ENCODE data around the gene MACROD2. TPM values are rescaled to one million over a fixed set of nuclear protein-coding genes. Genes with fewer than 3 reads are reported as not detected.
"Not testable (repeated sequence)": the region's sequence is repeated elsewhere in the genome, so short reads cannot be mapped to it uniquely, and the experiment has no call there.

MACROD2 gene
- polyA plus RNA-seq, 3 donors, result 12.8 to 13.4 (median 13.2) TPM

DNA sequence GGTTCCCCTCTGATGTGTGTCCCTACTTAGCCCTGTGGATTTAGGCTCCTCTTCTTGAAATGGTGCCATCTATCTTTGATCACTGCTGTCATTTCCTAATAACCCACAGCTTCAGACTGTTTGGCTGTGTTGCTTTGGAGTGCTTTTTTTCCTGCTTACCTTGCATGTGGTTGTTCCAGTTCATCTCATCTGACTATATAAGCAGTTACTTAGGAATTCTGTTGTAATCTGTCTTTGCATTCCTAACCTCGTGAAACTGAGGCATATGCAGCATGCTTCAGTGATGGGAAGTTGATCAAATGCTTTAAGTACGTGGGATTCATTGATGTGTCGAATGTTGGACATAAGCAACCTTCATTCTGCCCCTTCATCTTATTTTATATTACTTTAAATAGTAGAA lies 457.9 kb downstream of the MACROD2 start:
- DNase-seq, result no peak

DNA sequence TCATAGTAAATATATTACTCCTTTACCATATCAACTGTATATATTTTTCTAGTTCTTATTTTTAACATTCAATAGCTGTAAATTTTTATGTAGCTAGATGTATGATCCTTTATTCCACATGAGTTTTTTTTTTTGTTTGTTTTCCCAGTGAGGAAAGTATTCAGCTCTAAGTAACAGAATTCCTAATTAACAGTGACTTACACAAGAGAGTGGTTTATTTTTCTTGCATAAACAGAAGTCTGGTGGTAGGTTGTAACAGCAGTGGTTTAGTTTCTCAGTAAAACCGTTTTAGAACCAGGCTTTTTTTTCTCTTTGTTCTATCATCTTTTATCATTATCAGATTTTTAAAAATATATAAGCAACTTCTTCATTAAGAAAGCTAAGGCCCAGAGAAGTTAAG lies 459.0 kb downstream of the MACROD2 start:
- DNase-seq, result no peak

DNA sequence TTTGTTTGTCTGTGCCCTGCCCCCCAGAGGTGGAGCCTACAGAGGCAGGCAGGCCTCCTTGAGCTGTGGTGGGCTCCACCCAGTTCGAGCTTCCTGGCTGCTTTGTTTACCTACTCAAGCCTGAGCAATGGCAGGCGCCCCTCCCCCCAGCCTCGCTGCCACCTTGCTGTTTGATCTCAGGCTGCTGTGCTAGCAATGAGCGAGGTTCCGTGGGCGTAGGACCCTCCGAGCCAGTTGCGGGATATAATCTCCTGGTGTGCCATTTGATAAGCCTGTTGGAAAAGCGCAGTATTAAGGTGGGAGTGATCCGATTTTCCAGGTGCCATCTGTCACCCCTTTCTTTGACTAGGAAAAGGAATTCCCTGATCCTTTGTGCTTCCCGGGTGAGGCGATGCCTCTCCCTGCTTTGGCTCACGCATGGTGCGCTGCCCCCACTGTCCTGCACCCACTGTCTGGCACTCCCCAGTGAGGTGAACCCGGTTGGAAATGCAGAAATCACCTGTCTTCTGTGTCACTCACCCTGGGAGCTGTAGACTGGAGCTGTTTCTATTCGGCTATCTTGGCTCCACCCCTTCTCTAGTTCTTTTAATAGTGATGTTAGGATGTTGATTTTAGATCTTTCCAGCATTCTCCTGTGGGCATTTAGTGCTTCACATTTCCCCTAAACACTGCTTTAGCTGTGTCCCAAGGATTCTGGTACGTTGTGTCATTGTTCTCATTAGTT lies 471.9 kb downstream of the MACROD2 start:
- DNase-seq, result not testable (repeated sequence)

DNA sequence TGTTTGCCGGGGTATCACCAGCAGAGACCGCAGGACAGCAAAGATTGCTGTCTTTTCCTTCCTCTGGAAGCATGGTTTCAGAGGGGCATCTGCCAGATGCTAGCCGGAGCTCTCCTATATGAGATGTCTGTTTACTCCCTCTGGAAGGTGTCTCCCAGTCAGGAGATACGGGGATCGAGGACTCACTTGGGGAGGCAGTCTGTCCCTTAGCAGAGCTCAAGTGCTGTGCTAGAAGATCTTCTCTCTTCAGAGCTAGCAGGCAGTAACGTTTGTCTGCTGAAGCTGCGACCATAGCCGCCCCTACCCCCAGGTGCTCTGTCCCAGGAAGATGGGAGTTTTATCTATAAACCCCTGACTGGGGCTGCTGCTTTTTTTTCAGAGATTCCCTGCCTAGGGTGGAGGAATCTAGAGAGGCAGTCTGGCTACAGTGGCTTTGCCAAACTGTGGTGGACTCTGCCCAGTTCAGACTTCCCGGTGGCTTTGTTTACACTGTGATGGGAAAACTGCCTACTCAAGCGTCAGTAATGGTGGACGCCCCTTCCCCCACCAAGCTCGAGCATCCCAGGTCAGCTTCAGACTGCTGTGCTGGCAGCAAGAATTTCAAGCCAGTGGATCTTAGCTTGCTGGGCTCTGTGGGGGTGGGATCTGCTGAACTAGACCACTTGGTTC lies 475.0 kb downstream of the MACROD2 start:
- DNase-seq, result no peak

DNA sequence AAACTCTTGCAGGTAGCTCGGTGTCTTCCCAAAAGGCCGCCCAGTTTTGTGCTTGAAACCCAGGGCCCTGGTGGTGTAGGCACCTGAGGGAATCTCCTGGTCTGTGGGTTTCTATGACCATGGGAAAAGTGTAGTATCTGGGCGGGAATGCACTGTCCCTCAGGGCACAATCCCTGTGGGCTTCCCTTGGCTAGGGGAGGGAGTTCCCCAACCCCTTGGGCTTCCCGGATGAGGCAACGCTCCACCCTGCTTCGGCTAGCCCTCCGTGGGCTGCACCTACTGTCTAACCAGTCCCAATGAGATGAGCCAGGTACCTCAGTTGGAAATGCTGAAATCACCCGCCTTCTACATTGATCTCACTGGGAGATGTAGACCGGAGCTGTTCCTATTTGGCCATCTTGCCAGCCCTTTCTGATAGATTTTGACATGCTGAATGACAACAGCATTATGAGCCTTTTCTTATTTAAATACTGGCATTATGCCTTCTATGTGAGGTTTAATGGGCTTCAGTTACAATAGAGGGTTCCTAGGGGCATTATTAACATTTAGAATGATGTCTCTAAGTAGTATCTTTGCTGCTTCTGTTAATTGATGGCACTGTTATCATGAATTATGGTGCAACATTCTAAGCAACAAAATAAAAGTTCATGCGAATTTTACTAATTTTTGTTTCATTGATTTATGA lies 475.8 kb downstream of the MACROD2 start:
- DNase-seq, result no peak

DNA sequence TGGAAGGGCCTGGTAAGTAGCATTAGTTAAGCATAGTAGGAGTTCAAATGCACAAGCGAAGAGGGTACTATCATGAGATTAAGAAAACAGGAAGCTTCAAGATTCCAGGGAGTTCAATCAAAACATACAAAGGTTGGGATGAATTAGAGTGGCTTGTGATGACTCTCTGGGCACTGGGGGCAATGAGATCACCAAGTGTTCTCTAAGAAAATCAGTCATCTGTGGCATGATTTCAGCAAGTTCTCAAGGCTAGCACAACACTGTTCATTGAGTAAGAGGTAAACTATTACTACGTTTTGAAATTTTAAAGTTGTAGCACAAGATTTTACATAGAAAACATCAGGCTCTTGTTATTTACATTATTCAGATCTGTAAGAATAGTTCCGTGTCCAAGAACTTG lies 481.8 kb downstream of the MACROD2 start:
- DNase-seq, result no peak

DNA sequence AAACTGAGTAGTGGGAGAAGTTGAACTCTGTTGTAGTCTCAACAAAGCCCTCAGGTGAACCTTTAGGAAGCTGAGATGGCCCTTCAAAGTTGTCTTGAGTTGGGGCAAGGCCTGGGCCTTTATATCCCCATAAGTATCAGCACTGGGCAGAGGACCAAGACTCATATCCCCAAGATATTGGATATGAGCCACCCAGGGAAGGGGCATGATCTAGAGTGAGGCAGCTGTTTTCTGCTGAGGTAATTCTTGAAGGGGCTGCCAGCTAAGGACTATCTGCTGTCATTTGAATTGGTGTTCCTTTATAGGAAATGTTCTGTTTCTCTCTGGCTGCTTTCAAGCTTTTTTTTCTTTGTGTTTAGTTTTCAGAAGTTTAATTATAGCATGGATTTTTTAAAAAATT lies 482.8 kb downstream of the MACROD2 start:
- no peak for DNase-seq

DNA sequence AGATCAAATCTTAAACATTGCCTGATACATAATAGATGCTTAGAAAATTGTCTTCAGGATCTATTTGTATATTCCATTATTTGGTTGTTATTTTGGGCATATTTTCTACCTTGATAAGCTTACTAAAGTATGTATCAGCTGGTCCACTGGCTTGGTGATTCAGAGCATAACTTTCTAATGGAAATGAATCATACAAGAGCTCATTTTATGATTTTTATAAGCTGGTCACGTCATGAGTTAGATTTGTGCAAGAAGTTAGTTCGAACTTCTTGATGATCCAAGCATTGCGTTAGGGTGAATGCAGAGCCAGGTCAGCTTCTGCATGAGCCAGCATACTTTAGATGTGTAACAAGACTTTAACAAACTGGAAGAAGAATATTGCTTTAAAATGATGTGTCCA lies 486.5 kb downstream of the MACROD2 start:
- DNase-seq, result no peak

DNA sequence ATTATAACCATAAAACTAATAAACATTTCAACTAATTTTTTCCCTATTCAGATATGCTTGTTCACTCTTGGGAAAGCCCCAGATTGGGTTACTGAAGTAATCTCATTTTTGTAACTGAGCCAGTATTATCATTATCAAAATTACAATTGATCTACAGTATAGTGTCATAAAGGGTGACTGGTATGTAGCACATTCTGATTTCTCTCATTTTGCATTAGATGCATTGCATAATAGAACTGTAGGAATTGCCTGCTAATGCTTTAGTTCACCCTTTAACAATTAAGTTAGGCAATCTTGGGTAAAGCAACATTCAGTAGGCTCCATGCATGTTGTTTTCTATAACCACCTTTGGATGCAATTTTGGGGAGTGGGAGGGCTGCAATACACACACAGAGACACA lies 492.9 kb downstream of the MACROD2 start:
- DNase-seq, result no peak

DNA sequence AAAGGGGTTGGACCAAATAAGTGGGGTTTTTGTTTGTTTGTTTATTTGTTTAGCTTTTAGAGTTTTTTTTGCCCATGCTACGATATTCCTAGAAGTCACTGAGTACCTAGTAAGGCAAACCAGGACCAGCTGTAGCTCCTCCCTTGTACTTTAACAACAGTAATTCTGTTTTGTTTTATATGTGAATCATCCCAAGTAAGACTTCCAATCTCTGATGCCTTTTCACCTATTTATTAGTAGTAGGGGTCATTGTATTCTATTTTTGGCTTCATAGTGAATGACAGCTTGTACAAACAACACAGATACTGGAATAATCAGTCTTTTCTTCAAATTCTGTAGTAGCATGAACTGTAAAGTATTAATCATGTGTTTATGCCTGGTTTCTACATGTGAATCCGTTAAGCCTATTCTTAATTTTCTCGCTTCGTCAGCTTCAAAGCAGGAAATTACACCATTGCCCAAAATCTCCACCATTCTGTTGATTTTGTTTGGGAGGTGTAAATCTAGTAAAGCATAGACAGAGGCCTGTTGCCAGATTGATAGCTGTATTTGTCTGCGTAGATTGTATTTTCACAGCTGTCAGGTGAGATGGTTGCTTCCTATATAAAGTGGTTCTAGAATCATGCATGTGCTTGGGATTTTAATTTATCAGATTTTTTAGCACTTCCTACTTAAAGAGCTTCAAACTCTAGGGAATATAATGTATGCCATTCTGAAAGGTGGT lies 493.6 kb downstream of the MACROD2 start:
- no peak for DNase-seq

DNA sequence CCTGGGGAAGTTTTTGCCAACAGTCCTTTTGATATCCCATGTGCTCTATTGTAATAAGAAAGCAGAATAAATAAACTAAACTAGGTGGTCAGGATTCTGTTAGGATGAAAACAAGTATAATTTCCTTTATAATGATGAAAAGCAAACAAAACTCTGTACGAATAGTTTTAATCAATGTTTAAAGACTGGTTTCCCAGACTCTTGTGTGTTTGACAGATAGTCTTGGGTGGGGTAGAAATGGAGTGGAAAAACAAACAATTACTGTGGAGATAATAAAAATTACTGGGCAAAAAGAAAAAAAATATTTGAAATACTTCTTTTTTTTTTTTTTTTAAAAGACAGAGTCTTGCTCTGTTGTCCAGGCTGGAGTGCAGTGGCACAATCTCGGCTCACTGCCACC lies 494.2 kb downstream of the MACROD2 start:
- DNase-seq, result no peak

DNA sequence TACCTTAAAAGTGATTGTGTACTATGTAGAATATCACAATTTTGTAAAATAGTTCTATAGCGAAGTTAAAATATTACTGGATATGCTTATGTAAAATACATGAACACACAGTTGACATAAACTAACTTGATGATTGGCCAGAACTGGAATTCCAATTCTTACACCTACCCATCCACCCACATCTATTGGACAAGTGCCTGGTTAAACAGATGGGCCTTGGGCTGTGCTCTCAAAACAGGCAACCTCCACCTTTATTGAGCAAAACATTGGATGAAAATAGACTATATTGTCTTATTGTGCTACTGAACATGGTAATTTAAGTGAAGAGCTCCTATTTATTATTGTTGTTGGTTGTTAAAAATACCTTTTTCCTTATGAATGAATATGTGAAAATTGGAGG lies 496.1 kb downstream of the MACROD2 start:
- no peak for DNase-seq

DNA sequence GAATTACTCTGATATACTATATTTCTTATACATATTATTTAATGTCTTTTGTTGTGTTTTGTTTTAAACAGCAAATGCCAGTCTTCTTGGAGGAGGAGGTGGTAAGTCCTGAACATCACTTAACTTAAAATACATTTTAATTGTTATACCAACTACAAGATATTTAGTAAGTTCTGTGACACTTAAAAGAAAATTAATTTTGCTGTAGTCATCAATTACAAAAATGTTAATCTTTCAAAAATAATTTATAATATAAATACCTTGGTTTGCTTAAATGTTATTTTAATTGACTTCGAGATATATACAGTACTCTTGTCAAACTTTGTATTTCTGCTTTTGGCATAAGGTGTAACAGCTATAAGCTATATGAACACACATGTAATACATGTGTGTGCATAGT lies 498.1 kb downstream of the MACROD2 start:
- DNase-seq, result no peak

DNA sequence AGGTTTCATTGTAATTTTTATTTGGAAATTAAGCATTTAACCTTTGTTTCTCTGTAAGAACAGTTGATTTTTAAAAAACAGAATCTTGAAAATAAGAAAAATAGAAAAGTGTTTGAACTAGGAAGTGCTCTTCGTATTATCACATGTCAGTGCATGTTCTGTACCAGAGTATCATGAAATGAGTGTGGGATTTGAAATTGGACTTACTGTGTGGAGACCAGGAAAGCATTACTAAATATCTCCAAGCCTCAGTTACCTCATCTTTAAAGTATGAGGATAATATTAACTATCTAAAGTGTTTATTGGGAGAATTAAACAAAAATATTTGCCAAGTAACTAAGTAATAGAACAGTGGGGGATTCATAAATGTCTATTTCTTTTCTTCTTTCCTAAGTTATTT lies 499.0 kb downstream of the MACROD2 start:
- DNase-seq, result no peak

DNA sequence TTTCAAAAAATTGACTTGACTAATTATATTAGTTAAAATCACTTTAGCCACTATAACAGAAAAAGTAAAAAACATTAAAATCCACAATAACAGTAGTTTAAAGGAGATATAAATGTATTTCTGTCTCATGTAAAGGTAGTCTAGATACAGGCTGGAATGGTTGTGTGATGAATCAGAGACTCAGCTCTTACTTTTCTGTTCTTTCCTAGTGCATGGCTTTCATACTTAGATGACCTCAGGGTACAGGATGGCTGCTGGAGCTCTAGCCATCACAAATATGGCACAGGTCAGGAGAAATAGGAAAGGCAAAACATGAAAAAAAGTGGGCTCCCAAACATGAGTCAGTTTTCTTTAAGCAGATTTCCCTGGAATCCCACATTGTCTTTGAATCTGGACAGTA lies 499.8 kb downstream of the MACROD2 start:
- no peak for DNase-seq

DNA sequence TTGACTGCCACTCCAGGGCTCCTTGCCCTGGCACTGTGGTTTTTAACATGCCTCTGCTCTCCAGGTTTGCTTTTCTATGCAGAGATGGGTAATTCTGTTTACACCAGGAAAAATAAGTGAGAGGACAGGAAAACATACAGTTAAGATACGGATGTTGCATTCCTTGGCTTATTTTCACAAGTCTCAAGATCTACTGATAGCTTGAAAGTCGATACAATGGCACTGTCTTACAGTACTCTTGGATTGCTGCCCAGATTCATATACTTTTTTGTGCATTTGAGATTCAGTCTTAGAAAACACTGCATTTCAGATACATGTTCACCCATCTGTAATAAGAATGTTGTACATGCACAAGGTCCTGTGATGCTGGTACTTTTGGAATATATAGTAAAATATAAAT lies 501.7 kb downstream of the MACROD2 start:
- DNase-seq, result no peak

DNA sequence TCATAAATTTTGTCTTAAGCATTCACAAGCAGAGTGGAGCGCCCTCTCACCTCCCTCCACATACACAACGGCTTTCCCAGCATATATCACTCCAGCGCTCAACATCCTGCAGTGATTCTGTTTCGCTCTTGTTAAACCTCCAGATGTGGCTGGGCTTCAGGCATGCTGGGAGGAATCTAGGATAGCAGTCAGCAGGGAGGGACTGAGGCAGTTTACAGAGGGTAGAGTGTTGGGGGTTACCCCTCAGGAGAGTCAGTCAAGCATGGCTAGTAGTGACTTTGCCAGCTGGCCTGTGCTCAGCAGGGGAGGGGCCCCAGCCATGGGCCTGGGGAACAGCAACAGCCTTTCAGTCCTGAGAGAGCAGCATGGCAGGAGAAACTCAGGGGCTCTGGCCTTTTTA lies 503.5 kb downstream of the MACROD2 start:
- peak; percentile 37 for DNase-seq

DNA sequence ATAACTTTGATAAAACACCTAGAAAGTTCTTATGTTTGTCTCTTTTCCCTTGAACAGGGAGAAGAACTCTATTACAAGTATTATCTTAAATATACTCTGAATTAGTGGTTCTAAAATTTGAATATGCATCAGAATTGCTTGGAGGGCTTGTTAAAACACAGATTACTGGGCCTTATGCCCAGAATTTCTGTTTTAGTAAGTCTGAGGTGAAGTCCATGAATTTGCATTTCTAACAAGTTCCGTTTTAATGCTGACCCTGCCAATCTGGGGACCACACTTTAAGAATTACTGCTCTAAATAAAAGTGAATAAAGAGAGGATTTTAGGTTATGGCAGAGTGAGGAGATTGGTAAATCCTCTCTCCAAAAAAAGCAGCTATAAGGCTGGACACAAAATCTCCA lies 510.2 kb downstream of the MACROD2 start:
- no peak for DNase-seq

DNA sequence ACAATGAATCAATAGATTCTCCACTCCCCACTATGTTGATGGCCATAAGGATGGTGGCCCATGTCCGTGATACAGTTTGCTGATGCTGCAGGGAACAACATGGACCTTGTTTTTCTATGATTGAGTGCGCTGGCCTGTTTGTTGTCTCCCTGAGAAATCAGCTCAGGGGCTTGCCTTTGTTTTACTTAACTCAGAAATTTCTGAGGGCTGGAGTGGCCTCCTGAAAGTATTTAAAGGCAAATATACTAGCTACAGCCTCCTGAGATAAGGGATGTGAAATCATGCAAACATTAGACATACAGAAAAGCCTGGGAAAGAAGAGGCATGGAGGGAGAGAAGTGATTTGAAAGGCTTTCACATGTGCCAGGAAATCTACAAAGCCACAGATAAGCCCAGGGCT lies 512.4 kb downstream of the MACROD2 start:
- DNase-seq, result no peak

DNA sequence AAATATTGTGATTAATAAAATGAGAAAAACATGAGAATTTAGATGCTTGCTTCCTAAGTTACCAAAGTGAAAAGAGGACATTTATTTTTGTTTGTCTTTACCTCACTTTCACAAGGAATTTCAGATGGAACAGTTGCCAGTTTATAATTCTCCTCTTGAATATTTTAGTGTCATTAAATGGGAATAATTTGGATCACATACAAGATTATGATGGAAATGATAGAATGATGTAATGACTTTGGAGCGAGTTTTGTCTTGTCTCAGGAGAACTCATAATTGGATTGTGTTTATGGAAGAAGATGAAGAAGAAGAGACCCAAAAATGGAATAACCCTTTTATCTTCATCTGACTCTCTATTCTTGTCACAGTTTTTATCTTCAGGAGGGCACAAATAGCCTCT lies 515.0 kb downstream of the MACROD2 start:
- DNase-seq, result no peak

DNA sequence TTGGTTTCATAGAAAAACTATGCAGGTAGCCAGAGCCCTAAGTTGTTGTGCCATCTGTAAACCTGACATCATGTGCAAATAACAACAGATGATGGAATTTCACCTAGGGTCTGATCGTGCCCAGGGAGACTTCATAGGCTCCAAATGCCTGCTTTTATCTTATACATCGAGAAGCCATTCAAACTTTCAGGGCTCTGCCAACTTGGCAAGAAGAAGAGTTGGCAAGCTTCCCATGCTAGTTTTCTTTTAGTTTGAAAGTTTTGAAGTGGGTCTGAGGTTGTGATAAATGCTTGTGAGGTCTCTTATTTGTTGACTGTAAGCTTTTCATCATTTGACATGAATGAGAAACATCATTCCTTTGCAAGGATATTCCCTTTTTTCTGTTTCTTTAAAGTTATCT lies 517.5 kb downstream of the MACROD2 start:
- DNase-seq, result no peak

DNA sequence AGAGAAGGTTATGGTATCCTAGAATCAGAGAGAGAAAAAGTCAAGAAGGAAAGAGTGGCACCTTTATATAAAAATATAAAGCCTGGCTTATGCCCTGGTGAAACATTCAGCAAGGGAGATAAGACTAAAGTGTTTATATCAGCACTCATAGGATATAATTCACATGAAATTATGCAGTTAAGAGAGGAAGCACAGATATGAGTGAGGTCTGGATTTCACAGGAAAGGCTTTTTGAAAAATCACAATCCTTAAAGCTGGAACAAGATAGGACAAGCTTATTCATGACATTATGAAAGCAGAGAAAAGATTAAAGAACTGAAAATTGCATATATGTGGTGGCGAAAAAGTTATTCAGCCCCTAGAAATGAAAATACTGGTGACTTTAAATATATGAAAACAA lies 523.3 kb downstream of the MACROD2 start:
- no peak for DNase-seq

DNA sequence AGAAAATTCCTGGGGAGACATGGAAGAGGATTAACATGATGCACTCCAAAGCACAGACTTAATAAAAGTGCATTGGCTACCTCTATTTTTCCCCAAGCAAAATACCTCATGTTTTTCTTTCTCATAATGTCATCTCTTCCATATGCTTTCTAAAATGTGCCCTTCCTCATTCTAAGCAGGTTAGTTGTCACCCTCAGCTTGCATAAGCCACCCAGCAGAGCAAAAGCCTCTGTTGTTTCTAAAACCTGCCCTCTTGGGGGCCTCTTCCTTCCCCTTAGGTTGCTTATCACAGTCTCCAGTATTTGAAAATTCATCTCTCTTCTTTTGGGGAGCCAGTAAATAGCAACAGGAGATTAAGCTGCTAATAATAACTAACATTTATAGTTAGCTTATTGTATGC lies 525.7 kb downstream of the MACROD2 start:
- no peak for DNase-seq

Data from renal pelvis (tissue), 4 donors.